ENCODE data around the gene MT1X. TPM values are rescaled to one million over a fixed set of nuclear protein-coding genes. Genes with fewer than 3 reads are reported as not detected.
A peak's percentile ranks its signal among the peaks of the same experiment; 100 is the strongest.

The MT1X gene
- total and polyA plus RNA-seq, 2 of the 13 experiments (the other 11 are each of a cell fraction or from before 2014, with no cell fraction given), result 19.7 to 288 TPM

GRCh38 chr16:56651586-56651985, 30.7 kb upstream of the MT1X start, which contains the start of gene MT1B:
MT1B (plus strand) TSS chr16:56651886; CDS start chr16:56651954, 68 bp downstream.
- Histone ChIP-seq H3K27me3 (ENCODE audit: control insufficient read depth in 1 of 2, insufficient read depth in 2 of 2, low read length in 2 of 2) (peaks cover 2 to 28% of the 10 kb centered on the region in 2 experiments; a peak in 3 of 5 replicates), H3K4me1 (ENCODE audit: insufficient read depth, low read length) (peaks cover 24% of the 10 kb centered on the region), H3K27ac (ENCODE audit: extremely low read length, insufficient read depth, low read length) (no peak within 1 kb of the TSS), H2AFZ (ENCODE audit: low read length) (no peak within 1 kb of the TSS), H4K20me1 (ENCODE audit: insufficient read depth, low read length) (no peaks in the 10 kb centered on the region), H3K4me2 (ENCODE audit: low read depth, low read length) (no peak within 1 kb of the TSS), H3K79me2 (ENCODE audit: insufficient read depth, low read length) (no peaks in the 10 kb centered on the region), H3K4me3 (replicated peaks in 1 of 3; ENCODE audit: insufficient read depth in 1 of 3, low read depth in 2 of 3, low read length in 3 of 3) (no peak within 1 kb of the TSS), H3K36me3 (replicated peaks in 1 of 2; ENCODE audit: control insufficient read depth in 1 of 2, insufficient read depth in 2 of 2, low read length in 2 of 2) (no peaks in the 10 kb centered on the region), H3K9me3 (ENCODE audit: low read length) (no peaks in the 10 kb centered on the region), H3K9ac (ENCODE audit: insufficient read depth, low read depth, low read length) (no peak within 1 kb of the TSS)
- no TSS peak for BruUV-seq (replicated peaks)
- ChIA-PET POLR2A (no interaction called here), CTCF (ENCODE audit: low intra/inter-chr PET ratio, low total read pairs) (no interaction called here)
- DNase-seq (ENCODE audit: low spot score) (no peak), ATAC-seq (peak; percentile 17), FAIRE-seq (no peak)
- intact Hi-C loops (cut with micrococcal nuclease; ENCODE audit: unreplicated experiment), result loop anchor here (10.0 kb wide), 1 partner anchor 47 kb away; the partner anchor contains the start of gene MT2A
- in situ Hi-C loops (cut with HindIII; ENCODE audit: extremely low pct_ligation_motif_present, low pct_unique_long_range_greater_than_20kb), result no loop called here
- 9% methylated on average over 4 of the region's 7 CpGs for WGBS (ENCODE audit: low lambda C conversion rate)
- TF ChIP-seq TFDP1 (CRISPR knock-in tag; IDR thresholded peaks at IDR 0.05; ENCODE audit: borderline replicate concordance), result no peak
- TF ChIP-seq ATF2 (CRISPR knock-in tag; IDR thresholded peaks at IDR 0.05), result no peak
- no peak for TF ChIP-seq NFYB (CRISPR knock-in tag; IDR thresholded peaks at IDR 0.05)
- no peak for TF ChIP-seq GTF3A (CRISPR knock-in tag; conservative IDR thresholded peaks at IDR 0.05)
- TF ChIP-seq LBX2 (CRISPR knock-in tag; IDR thresholded peaks at IDR 0.05; ENCODE audit: borderline replicate concordance), result no peak
- no peak for TF ChIP-seq JDP2 (CRISPR knock-in tag; IDR thresholded peaks at IDR 0.05; ENCODE audit: borderline replicate concordance)
- TF ChIP-seq ZNF407 (CRISPR knock-in tag; IDR thresholded peaks at IDR 0.05; ENCODE audit: not compliant biosample characterization), result no peak
- no peak for TF ChIP-seq ZNF546 (CRISPR knock-in tag; conservative IDR thresholded peaks at IDR 0.05)
- TF ChIP-seq ZNF510 (CRISPR knock-in tag; IDR thresholded peaks at IDR 0.05; ENCODE audit: low read depth), result no peak
- no peak for TF ChIP-seq ZSCAN31 (CRISPR knock-in tag; IDR thresholded peaks at IDR 0.05; ENCODE audit: low read depth)
- no peak for TF ChIP-seq PCBP2 (optimal IDR thresholded peaks at IDR 0.05; ENCODE audit: low read depth, low read length, poor library complexity, severe bottlenecking)
- no peak for TF ChIP-seq ZNF615 (CRISPR knock-in tag; IDR thresholded peaks at IDR 0.05; ENCODE audit: borderline replicate concordance)
- TF ChIP-seq PAF1 (CRISPR knock-in tag; IDR thresholded peaks at IDR 0.05), result no peak

Data from HepG2 (cell line).